NB4 (cell line): ENCODE measurements around the gene SLC39A10.

Source experiments
- MAX ChIP-seq: IDR thresholded peaks from 2 replicates; pipeline ENCODE4 v1.6.1; 2011; ENCODE audit warnings: low read depth, low read length
- POLR2A ChIP-seq: IDR thresholded peaks from 2 replicates; pipeline ENCODE4 v1.6.1; 2011; ENCODE audit warnings: mild to moderate bottlenecking; ENCODE audit not compliant: insufficient read length; ENCODE audit errors: extremely low read depth

- TF ChIP-seq MAX (no peak), POLR2A (no peak)
Measured at GRCh38 chr2:195737511-195738325, 80.7 kb downstream of the SLC39A10 start.
